Fibroblast of skin of scalp (primary cell): ENCODE results near the gene LRRTM3. TPM values are rescaled to one million over a fixed set of nuclear protein-coding genes. Genes with fewer than 3 reads are reported as not detected.
A peak's percentile ranks its signal among the peaks of the same experiment; 100 is the strongest.

Experiments
- DNase-seq: peaks from one replicate; pipeline ENCODE4 v3.0.0-alpha.2; 2013
- polyA plus RNA-seq, 2 experiments: library from polyadenylated mRNA; unstranded; fragments of 120-200 nt; gene quantifications; one replicate each; pipeline ENCODE4 v1.2.1, GENCODE V29; 2013; ENCODE audit not compliant: insufficient read length in 2 of 2

Gene LRRTM3
- polyA plus RNA-seq (2013, experiment 1 of 2; ENCODE audit: insufficient read length) = 0.17 TPM
- polyA plus RNA-seq (2013, experiment 2 of 2; ENCODE audit: insufficient read length) = 1.2 TPM

- DNase-seq = peak; percentile 83
Measured at GRCh38 chr10:66925896-66926715, at the start of gene LRRTM3. LRRTM3 (plus strand) TSS chr10:66926036.

- DNase-seq = no peak
Measured at GRCh38 chr10:66877361-66877760, 48.5 kb upstream of the LRRTM3 start.

GRCh38 chr10:66880292-66880691 is 45.5 kb upstream of the LRRTM3 start:
- DNase-seq = no peak

DNA sequence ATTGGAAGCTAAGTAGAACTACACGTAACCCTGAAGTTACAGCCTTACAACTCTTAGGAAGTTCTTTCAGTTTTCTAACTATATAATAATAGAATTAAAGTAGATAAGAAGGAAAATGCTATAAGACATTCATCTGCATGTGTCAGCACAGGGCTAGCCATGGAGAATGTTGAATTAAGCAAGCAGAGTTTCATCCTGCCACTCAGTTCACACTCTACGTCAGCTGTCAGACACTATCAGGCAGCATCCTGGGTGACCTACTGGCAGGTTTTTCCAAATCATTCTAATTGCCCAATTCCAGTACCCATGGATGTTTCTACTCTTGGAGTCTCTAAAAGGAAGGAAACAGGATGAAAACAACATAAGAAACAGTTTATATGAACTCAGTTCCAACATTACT is 45.0 kb upstream of the LRRTM3 start:
- no peak for DNase-seq

DNA sequence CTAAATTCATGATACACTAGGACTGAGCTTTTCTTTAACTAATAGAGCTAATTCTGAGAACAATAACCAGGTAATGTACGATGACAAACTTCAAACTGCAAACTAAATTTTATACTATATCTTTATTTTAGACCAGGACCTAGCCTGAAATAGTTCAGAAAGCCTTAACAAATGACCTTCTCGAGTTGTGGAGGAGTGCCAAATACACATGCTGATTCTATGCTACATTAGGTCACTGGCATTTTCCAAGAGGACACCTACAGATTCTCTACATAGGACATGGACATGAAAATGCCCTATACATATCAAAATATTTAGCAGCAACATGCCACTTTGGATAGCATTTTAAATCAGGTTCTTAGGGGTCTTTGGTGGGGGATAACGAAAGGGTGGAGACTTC is 44.0 kb upstream of the LRRTM3 start:
- no peak for DNase-seq

- no peak for DNase-seq
Measured at GRCh38 chr10:66882271-66882670, 43.6 kb upstream of the LRRTM3 start.

- DNase-seq = no peak
Measured at GRCh38 chr10:66886848-66887247, 39.0 kb upstream of the LRRTM3 start.

DNA sequence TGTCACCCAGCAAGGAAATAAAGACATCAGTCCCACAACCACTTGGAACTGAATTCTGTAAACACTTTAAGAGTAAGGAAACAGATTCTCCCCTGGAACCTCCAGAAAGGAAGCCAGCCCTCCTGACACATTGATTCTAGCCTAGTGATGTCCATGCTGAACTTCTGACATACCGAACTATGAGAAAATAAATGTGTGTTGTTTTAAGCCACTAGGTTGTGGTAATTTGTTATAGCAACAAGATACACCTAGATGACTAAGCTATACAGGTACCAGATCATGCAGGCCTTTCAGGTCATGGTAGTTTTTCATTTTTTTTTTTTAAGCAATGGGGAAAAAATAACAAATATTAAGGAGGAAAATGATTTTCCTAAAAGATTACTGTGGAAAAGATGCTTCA is 37.6 kb upstream of the LRRTM3 start:
- no peak for DNase-seq

GRCh38 chr10:66892871-66893270 is 33.0 kb upstream of the LRRTM3 start:
- no peak for DNase-seq

DNA sequence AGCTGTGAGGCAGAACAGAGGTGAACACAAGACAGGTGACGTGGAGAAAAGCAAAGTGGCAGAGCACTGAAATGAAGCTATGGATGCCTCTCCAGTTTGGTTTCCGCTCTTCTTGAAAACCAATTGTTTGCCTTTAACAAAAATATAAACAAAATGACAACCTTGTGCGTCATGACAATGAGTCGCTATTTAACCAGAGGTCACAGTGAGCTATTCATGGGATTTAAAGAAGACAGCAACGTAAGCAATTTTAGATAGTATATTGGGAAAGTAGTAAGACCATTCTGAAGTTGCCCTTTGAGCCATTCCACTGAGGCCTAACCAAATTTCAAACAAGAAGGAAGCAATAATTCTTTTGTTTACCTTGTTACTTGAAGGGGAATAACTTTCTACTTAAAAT is 15.2 kb upstream of the LRRTM3 start:
- DNase-seq = no peak

DNA sequence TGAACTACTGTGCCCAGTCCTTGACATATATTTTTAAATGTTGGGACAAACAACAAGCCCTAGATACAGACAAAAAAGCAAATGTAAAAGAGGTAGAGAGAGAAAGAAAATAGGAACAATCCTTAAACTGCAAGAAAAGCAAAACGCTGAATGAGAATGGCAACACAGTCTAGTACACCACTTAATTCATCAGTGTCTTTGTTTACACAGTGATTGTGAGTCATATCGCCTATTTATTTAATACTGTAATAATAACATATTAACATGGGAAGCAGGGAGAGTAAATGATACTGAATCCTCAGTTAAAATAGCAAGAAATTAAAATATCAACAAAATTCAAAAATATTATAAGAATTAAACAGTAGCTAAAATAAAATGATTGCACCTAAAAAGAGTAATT is 9.8 kb upstream of the LRRTM3 start:
- DNase-seq = no peak

DNA sequence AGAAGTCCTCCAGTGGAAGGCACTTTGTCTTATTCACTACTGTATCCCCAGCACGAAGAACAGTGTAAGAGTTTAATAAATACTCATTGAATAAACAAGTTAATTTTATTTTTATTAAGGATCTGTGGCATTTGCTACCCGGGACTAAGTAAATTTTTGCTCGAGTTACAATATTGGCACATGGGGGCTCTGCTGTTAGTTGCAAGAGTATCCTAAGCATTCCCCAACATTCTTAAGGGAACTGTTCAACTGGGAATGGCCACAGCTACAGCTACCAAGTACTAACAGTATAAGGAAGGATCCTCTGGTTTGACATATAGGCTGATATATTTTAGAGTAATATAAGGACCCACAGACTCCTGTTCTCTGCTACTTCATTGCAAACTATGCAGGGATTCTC is 8.7 kb upstream of the LRRTM3 start:
- DNase-seq = no peak

DNA sequence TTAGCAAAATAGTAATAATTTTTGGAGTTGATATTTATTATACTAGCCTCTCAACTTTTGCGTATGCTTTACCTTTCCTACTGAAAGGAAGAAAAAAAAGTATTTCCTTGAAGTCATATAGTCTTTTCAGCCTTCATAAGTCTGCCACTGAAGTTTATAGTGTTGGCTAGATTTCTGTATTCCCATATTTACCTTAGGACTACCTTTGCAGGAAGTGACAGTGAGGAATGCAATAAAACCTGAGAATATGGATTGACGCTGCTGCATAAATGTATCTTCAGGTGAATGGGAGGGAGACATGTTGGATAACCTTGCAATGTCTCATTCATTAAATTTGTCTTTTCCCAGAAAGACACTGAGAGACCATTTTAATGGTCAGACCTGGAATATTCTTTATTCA is 6.6 kb upstream of the LRRTM3 start:
- DNase-seq = no peak

- no peak for DNase-seq
Measured at GRCh38 chr10:66924674-66925345, 1.0 kb upstream of the LRRTM3 start.

DNA sequence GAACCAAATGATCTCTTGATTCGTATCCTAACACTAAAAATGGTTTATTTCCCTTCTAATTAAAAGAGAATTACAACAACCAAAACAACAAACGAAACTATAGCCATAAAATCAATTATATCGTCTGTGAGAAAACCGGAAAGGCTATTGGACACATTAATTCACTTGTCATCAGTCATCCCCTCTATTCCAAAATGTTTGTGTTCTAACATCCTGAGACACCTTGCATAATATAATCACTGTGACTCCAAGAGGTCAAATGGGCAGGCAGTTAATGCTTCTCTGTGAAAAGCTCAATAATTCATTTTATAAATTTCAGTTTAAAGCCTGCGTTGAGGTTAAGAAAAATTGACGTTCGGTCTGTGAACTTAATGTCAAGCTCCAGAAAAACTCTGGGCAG is 463 bp upstream of the LRRTM3 start:
- no peak for DNase-seq

DNA sequence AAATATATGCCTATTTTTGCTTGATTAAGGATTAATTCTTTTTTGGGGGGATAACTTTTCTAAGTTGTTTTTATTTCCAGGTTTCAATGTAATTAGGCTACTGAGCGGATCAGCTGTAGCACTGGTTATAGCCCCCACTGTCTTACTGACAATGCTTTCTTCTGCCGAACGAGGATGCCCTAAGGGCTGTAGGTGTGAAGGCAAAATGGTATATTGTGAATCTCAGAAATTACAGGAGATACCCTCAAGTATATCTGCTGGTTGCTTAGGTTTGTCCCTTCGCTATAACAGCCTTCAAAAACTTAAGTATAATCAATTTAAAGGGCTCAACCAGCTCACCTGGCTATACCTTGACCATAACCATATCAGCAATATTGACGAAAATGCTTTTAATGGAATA is 1.0 kb downstream of the LRRTM3 start:
- DNase-seq = no peak

DNA sequence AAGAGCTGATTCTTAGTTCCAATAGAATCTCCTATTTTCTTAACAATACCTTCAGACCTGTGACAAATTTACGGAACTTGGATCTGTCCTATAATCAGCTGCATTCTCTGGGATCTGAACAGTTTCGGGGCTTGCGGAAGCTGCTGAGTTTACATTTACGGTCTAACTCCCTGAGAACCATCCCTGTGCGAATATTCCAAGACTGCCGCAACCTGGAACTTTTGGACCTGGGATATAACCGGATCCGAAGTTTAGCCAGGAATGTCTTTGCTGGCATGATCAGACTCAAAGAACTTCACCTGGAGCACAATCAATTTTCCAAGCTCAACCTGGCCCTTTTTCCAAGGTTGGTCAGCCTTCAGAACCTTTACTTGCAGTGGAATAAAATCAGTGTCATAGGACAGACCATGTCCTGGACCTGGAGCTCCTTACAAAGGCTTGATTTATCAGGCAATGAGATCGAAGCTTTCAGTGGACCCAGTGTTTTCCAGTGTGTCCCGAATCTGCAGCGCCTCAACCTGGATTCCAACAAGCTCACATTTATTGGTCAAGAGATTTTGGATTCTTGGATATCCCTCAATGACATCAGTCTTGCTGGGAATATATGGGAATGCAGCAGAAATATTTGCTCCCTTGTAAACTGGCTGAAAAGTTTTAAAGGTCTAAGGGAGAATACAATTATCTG is 1.6 kb downstream of the LRRTM3 start:
- no peak for DNase-seq

GRCh38 chr10:66927971-66928770 is 2.3 kb downstream of the LRRTM3 start:
- peak; percentile 56 for DNase-seq

GRCh38 chr10:66928776-66929175 is 2.9 kb downstream of the LRRTM3 start:
- no peak for DNase-seq

GRCh38 chr10:66929375-66929774 is 3.5 kb downstream of the LRRTM3 start:
- no peak for DNase-seq

DNA sequence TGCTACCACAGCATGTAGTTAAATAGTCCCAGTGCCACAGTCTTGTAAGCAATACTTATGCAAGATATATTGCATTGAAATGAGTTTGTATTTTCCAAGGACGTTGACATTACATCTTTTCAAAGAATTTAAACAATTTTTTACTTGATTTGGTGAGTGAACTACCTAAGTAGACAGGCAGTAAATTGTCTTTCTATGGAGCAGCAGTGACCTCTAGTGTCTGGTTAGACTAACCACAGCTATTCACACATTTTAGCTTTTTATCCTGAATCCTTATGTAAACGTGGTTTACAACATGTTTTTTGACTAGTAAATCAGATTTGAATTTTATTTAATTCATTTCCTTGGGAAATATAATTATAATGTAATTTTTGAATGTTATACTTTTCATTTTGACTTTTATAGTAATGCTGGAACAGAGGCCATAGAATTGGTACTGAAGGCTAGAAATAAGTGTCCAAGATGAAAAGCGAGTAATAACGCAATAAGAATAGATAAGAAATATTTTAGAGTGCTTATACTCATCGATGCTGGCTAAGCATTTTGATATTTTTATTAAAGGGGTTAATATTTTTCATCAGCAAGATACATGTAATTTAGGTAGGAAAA is 5.6 kb downstream of the LRRTM3 start:
- peak; percentile 78 for DNase-seq

- no peak for DNase-seq
Measured at GRCh38 chr10:66931949-66932343, 6.1 kb downstream of the LRRTM3 start.
